Sigmoid colon (tissue), 4 donors: ENCODE measurements around the gene CROCC.
"Not testable (repeated sequence)": the region's sequence is repeated elsewhere in the genome, so short reads cannot be mapped to it uniquely, and the experiment has no call there.

Source experiments
- EP300 ChIP-seq, 4 donors: sonication (generic); formaldehyde crosslinking; IDR thresholded peaks; one replicate each; pipeline ENCODE4 v1.6.1; 2017; ENCODE audit warnings: antibody characterized with exemption in 4 of 4
- POLR2A ChIP-seq, 2 donors: fragments of 450-650 bp; IDR thresholded peaks; one replicate each; pipeline ENCODE4 v1.6.1; 2016; ENCODE audit warnings: antibody characterized with exemption in 2 of 2, mild to moderate bottlenecking in 2 of 2, moderate library complexity in 2 of 2
- POLR2AphosphoS5 ChIP-seq, 4 donors: sonication (generic); formaldehyde crosslinking; IDR thresholded peaks; one replicate each; pipeline ENCODE4 v1.6.1; 2017; ENCODE audit warnings: antibody characterized with exemption in 4 of 4
- TF ChIP-seq, protein P1 (sequence below), 4 experiments: fragments of 450-650 bp in 3 of 4; fragments of 200-600 bp in 1 of 4; IDR thresholded peaks; one replicate each; pipeline ENCODE4 v1.5.1; 2016 to 2019; ENCODE audit warnings: antibody characterized with exemption in 4 of 4, mild to moderate bottlenecking in 3 of 4, moderate library complexity in 2 of 4

DNA sequence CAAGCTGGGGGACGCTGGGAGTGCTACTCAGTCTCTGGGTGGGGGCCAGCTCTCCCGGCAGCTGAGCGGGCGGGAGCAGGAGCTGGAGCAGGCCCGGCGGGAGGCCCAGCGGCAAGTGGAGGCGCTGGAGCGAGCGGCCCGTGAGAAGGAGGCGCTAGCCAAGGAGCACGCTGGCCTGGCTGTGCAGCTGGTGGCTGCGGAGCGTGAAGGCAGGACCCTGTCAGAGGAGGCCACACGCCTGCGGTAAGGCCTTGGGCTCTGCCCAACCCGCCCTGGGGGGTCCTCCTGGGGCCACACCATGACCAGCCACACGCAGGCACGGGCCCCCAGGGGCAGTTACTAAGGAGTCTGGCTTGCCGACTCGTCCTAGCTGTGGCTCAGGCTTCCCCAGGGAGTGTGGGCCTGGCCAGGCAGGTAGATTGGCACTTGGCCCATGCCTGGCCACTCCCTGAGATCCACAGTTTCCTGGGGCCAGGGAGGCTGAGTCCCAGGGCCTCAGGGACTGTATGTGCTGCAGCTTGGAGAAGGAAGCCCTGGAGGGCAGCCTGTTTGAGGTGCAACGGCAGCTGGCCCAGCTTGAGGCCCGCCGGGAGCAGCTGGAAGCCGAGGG, 26.7 kb downstream of the CROCC start:
- not testable (repeated sequence) for TF ChIP-seq POLR2A, EP300, POLR2AphosphoS5 (IDR thresholded peaks at IDR 0.05)
- TF ChIP-seq, protein P1, sequence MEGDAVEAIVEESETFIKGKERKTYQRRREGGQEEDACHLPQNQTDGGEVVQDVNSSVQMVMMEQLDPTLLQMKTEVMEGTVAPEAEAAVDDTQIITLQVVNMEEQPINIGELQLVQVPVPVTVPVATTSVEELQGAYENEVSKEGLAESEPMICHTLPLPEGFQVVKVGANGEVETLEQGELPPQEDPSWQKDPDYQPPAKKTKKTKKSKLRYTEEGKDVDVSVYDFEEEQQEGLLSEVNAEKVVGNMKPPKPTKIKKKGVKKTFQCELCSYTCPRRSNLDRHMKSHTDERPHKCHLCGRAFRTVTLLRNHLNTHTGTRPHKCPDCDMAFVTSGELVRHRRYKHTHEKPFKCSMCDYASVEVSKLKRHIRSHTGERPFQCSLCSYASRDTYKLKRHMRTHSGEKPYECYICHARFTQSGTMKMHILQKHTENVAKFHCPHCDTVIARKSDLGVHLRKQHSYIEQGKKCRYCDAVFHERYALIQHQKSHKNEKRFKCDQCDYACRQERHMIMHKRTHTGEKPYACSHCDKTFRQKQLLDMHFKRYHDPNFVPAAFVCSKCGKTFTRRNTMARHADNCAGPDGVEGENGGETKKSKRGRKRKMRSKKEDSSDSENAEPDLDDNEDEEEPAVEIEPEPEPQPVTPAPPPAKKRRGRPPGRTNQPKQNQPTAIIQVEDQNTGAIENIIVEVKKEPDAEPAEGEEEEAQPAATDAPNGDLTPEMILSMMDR (IDR thresholded peaks at IDR 0.05): not testable (repeated sequence)
